SH-SY5Y (cell line): ENCODE measurements around the gene ABLIM2.

ENCODE experiments used
- GATA2 ChIP-seq: IDR thresholded peaks from 2 replicates; pipeline ENCODE4 v1.6.1; 2011; ENCODE audit warnings: mild to moderate bottlenecking, low read depth, low read length
- GATA3 ChIP-seq: IDR thresholded peaks from 2 replicates; pipeline ENCODE4 v1.6.1; 2011; ENCODE audit warnings: low read depth, mild to moderate bottlenecking, low read length, moderate library complexity

DNA sequence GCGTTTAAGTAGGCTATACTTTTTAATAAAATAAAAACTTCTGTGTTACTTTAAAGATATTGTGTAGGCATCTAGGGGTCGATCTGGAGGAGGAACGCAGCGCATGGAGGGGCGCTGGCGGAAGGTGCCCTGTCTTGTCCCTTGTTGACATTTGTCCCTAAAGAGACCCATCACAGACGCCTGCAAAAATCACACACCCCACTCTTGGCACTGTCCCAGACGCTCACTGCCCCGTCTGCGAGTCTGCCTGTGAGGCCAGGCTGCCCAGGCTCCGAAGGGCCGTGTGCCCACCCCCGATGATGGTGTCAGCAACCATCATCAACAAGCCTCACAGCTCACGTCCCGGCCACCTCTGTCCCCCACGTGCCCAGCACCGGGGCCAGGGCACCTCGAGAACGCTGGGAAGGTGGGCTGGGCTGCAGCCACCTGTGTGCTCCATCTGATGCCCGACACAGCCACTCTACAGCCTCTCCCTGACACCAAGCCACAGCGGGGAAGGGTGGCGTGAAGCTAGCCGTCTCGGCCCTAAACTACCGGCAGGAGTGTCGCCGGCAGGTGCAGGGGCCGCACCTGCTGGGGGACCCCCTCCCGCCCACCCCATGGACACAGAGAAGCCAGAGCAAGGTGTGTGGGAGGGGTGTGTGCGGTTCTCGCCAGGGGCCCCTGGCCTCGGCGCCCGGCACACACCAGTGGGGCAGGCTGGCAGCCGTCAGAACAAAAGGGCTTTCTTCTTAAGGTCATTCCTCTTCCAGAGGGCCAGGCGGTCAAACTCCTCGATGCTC lies 192.1 kb downstream of the ABLIM2 start:
- no peak for TF ChIP-seq GATA2
- TF ChIP-seq GATA3, result no peak
